Dermis blood vessel endothelial cell (primary cell): ENCODE results near the gene MEIS2. TPM values are rescaled to one million over a fixed set of nuclear protein-coding genes. Genes with fewer than 3 reads are reported as not detected.

Experiments used
- DNase-seq: peaks from one replicate; pipeline ENCODE4 v3.0.0; 2010
- total RNA-seq: library from RNA; depleted of rRNA; stranded (reverse); fragments of >200 nt; gene quantifications from 2 replicates; pipeline ENCODE4 v1.2.3, GENCODE V29; 2014

The MEIS2 gene
- total RNA-seq, 1 donor from 2014 or later = 13.8 TPM

GRCh38 chr15:37097144-37097919 lies 3.0 kb downstream of the MEIS2 start:
- DNase-seq = peak; percentile 15

GRCh38 chr15:37096558-37097143 lies 3.7 kb downstream of the MEIS2 start:
- DNase-seq = peak; percentile 19

- peak; percentile 19 for DNase-seq
Measured at GRCh38 chr15:37095770-37096557, 4.4 kb downstream of the MEIS2 start.

GRCh38 chr15:37094915-37095711 lies 5.2 kb downstream of the MEIS2 start:
- DNase-seq = peak; percentile 36

- DNase-seq = no peak
Measured at GRCh38 chr15:37094333-37094914, 5.9 kb downstream of the MEIS2 start.

GRCh38 chr15:37093480-37094332 lies 6.6 kb downstream of the MEIS2 start:
- no peak for DNase-seq

- DNase-seq = no peak
Measured at GRCh38 chr15:37090543-37091175, 9.7 kb downstream of the MEIS2 start.

GRCh38 chr15:37088436-37088835 lies 11.9 kb downstream of the MEIS2 start:
- DNase-seq = no peak

GRCh38 chr15:37087131-37087588 lies 13.2 kb downstream of the MEIS2 start:
- DNase-seq = no peak

- DNase-seq = no peak
Measured at GRCh38 chr15:37086521-37086920, 13.8 kb downstream of the MEIS2 start.

GRCh38 chr15:37086120-37086519 lies 14.2 kb downstream of the MEIS2 start:
- DNase-seq = no peak

- DNase-seq = peak; percentile 63
Measured at GRCh38 chr15:37084602-37085001, 15.7 kb downstream of the MEIS2 start.

- DNase-seq = no peak
Measured at GRCh38 chr15:37083610-37084009, 16.7 kb downstream of the MEIS2 start.

- DNase-seq = no peak
Measured at GRCh38 chr15:37081983-37082382, 18.4 kb downstream of the MEIS2 start.

- DNase-seq = no peak
Measured at GRCh38 chr15:37080261-37080921, 20.0 kb downstream of the MEIS2 start.

GRCh38 chr15:37079726-37080125 lies 20.6 kb downstream of the MEIS2 start:
- no peak for DNase-seq

GRCh38 chr15:37078566-37078965 lies 21.8 kb downstream of the MEIS2 start:
- no peak for DNase-seq

GRCh38 chr15:37077623-37078351 lies 22.6 kb downstream of the MEIS2 start:
- no peak for DNase-seq

- DNase-seq = peak; percentile 30
Measured at GRCh38 chr15:37076543-37076942, 23.8 kb downstream of the MEIS2 start.
